OCI-LY1 (cell line): ENCODE results near the gene BMPR1B.

Experiments used
- H2AFZ ChIP-seq: fragments of 200-600 bp; sonication (generic), shearing (Covaris generic); 2 replicates; pipeline ENCODE4 v1.6.0; 2014; ENCODE audit warnings: antibody characterized with exemption, mild to moderate bottlenecking, low read length
- H3F3A ChIP-seq: fragments of 200-600 bp; sonication (generic), shearing (Covaris generic); 2 replicates; pipeline ENCODE4 v1.6.0; 2014; ENCODE audit warnings: mild to moderate bottlenecking, antibody characterized with exemption, low read length, moderate library complexity; ENCODE audit not compliant: insufficient read depth
- H3K27ac ChIP-seq: fragments of 200-600 bp; sonication (generic); 2 replicates; pipeline ENCODE4 v1.5.1; 2014; ENCODE audit warnings: low read length, mixed run types, mild to moderate bottlenecking, low read depth; ENCODE audit not compliant: poor library complexity, severe bottlenecking
- H3K27me3 ChIP-seq: fragments of 200-600 bp; sonication (generic); 2 replicates; pipeline ENCODE4 v1.6.0; 2014; ENCODE audit warnings: antibody characterized with exemption, mild to moderate bottlenecking, low read length, moderate library complexity; ENCODE audit not compliant: insufficient read depth
- H3K36me3 ChIP-seq: fragments of 200-600 bp; sonication (generic); 2 replicates; pipeline ENCODE4 v1.6.1; 2014; ENCODE audit warnings: mild to moderate bottlenecking, antibody characterized with exemption, low read length, moderate library complexity, mixed read lengths; ENCODE audit not compliant: insufficient read depth
- H3K4me1 ChIP-seq: fragments of 200-600 bp; sonication (generic); 2 replicates; pipeline ENCODE4 v1.5.1; 2014; ENCODE audit warnings: mild to moderate bottlenecking, low read length, moderate library complexity; ENCODE audit not compliant: insufficient read depth, severe bottlenecking
- H3K4me2 ChIP-seq: fragments of 200-600 bp; sonication (generic), shearing (Covaris generic); 2 replicates; pipeline ENCODE4 v1.6.1; 2014; ENCODE audit warnings: low read length
- H3K4me3 ChIP-seq: fragments of 200-600 bp; sonication (generic); 2 replicates; pipeline ENCODE4 v1.5.1; 2014; ENCODE audit warnings: low read length, low read depth, mild to moderate bottlenecking, mixed read lengths; ENCODE audit not compliant: poor library complexity, severe bottlenecking
- H3K79me2 ChIP-seq: fragments of 200-600 bp; shearing (Covaris generic); 2 replicates; pipeline ENCODE4 v1.6.1; 2016; ENCODE audit warnings: mixed run types, low read length, mixed read lengths; ENCODE audit not compliant: insufficient read depth
- H3K9ac ChIP-seq: fragments of 200-600 bp; sonication (generic), shearing (Covaris generic); 2 replicates; pipeline ENCODE4 v1.6.1; 2014; ENCODE audit warnings: mild to moderate bottlenecking, low read length, mixed read lengths
- H3K9me2 ChIP-seq: fragments of 200-600 bp; sonication (generic), shearing (Covaris generic); 2 replicates; pipeline ENCODE4 v1.6.1; 2014; ENCODE audit warnings: low read depth, mild to moderate bottlenecking, low read length, mixed read lengths
- H3K9me3 ChIP-seq: fragments of 200-600 bp; shearing (Covaris generic); 2 replicates; pipeline ENCODE4 v1.6.1; 2014; ENCODE audit warnings: low read length, mixed read lengths
- H4K20me1 ChIP-seq: fragments of 200-600 bp; sonication (generic), shearing (Covaris generic); 2 replicates; pipeline ENCODE4 v1.6.0; 2016; ENCODE audit warnings: mild to moderate bottlenecking, low read length; ENCODE audit not compliant: insufficient read depth
- EZH2 ChIP-seq: fragments of 200-600 bp; sonication (generic), shearing (Covaris generic); IDR thresholded peaks from 2 replicates; pipeline ENCODE4 v1.8.0; 2017; ENCODE audit warnings: borderline replicate concordance, mixed run types, mild to moderate bottlenecking, antibody characterized with exemption, low read length, moderate library complexity, mixed read lengths
- TF ChIP-seq, protein P1 (sequence below): fragments of 200-600 bp; sonication (generic), shearing (Covaris generic); IDR thresholded peaks from 2 replicates; pipeline ENCODE4 v1.5.1; 2017; ENCODE audit warnings: mild to moderate bottlenecking, antibody characterized with exemption, low read length, moderate library complexity, mixed read lengths

Gene BMPR1B

DNA sequence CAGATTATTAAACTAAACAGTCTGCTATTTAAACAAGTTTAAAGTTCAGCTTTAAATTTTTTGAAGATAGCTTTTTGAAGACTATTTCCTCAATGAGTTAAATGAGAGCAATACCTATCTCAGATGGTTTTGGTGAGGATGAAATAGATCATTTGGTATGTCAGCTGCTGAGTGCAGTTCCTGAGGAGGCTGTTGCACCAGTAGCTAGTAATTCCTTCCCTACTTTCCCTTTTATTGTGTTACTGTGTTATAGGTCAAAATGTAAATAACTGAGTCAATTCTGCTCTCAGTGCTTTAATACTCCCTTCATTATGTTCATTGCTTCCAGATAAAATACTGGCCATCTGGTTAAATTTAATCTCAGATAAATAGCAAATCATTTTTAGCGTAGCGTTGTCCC, 48.6 kb downstream of the BMPR1B start:
- Histone ChIP-seq H3K27ac (no peak overlapping the region), H3K36me3 (no peaks in the 10 kb centered on the region), H4K20me1 (no peaks in the 10 kb centered on the region), H2AFZ (no peak overlapping the region), H3K9ac (no peak overlapping the region), H3K9me2 (no peaks in the 10 kb centered on the region), H3F3A (no peaks in the 10 kb centered on the region), H3K79me2 (no peaks in the 10 kb centered on the region), H3K4me2 (no peak overlapping the region), H3K27me3 (no peaks in the 10 kb centered on the region), H3K9me3 (no peaks in the 10 kb centered on the region), H3K4me1 (no peaks in the 10 kb centered on the region), H3K4me3 (no peak overlapping the region)
- TF ChIP-seq, protein P1, sequence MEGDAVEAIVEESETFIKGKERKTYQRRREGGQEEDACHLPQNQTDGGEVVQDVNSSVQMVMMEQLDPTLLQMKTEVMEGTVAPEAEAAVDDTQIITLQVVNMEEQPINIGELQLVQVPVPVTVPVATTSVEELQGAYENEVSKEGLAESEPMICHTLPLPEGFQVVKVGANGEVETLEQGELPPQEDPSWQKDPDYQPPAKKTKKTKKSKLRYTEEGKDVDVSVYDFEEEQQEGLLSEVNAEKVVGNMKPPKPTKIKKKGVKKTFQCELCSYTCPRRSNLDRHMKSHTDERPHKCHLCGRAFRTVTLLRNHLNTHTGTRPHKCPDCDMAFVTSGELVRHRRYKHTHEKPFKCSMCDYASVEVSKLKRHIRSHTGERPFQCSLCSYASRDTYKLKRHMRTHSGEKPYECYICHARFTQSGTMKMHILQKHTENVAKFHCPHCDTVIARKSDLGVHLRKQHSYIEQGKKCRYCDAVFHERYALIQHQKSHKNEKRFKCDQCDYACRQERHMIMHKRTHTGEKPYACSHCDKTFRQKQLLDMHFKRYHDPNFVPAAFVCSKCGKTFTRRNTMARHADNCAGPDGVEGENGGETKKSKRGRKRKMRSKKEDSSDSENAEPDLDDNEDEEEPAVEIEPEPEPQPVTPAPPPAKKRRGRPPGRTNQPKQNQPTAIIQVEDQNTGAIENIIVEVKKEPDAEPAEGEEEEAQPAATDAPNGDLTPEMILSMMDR = no peak
- no peak for TF ChIP-seq EZH2

DNA sequence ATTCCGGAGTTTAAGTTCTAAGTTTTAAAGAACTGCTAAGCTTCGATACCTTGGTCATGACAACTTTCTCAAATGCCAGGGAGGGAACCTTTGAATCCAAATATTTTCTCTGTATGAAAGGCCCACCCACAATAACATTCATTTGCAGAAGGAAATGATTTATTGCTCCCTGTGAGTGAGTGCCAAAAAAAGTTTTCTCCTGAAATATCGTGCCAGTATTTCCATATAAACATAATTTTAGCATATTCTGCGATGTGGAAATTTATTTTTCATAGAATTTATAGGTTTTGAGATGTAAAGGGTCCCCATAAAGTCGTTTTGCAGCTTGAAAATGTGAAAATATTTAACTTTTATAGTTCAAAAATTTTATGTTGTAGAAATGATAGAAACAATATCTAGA, 53.9 kb downstream of the BMPR1B start:
- no peaks in the 10 kb centered on the region for H3K4me1 ChIP-seq
- no peak overlapping the region for H2AFZ ChIP-seq
- H4K20me1 ChIP-seq = no peaks in the 10 kb centered on the region
- H3K4me2 ChIP-seq = no peak overlapping the region
- no peaks in the 10 kb centered on the region for H3K9me2 ChIP-seq
- no peak overlapping the region for H3K4me3 ChIP-seq
- H3K27ac ChIP-seq = no peak overlapping the region
- no peaks in the 10 kb centered on the region for H3K79me2 ChIP-seq
- H3K27me3 ChIP-seq = no peaks in the 10 kb centered on the region
- no peak overlapping the region for H3K9ac ChIP-seq
- H3F3A ChIP-seq = no peaks in the 10 kb centered on the region
- H3K9me3 ChIP-seq = no peaks in the 10 kb centered on the region
- TF ChIP-seq EZH2 = no peak
- TF ChIP-seq, protein P1 = no peak
- H3K36me3 ChIP-seq = no peaks in the 10 kb centered on the region

DNA sequence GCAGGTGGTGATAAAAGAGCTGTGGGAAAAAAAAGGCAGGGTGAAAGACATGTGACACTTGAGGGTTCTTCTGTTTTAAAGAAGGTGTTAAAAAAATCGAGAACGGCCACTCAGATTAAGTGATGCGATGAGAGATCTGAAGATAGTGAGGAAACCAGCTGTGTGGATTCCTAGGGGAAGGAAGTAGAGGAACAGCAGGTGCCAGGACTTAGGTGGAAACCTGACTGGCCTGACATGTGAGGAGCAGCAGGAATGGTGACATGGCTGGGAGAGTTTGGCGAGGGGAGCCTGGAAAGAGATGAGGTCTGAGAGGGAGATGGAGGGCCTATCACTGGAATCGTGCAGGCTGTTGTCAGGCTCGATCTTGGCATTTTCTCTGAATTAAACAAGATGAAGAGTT, 55.5 kb downstream of the BMPR1B start:
- Histone ChIP-seq H3K36me3 (no peaks in the 10 kb centered on the region), H3K9me3 (no peaks in the 10 kb centered on the region), H3K79me2 (no peaks in the 10 kb centered on the region), H3F3A (no peaks in the 10 kb centered on the region), H3K4me1 (no peaks in the 10 kb centered on the region), H3K9me2 (no peaks in the 10 kb centered on the region), H3K27me3 (no peaks in the 10 kb centered on the region), H3K9ac (no peak overlapping the region), H4K20me1 (no peaks in the 10 kb centered on the region), H2AFZ (no peak overlapping the region), H3K27ac (no peak overlapping the region), H3K4me2 (no peak overlapping the region), H3K4me3 (no peak overlapping the region)
- no peak for TF ChIP-seq EZH2
- TF ChIP-seq, protein P1 = no peak
